Measurements from ENCODE around the gene KLC1.
A peak's percentile ranks its signal among the peaks of the same experiment; 100 is the strongest.

The KLC1 gene

GRCh38 chr14:103703433-103704385 lies 74.7 kb downstream of the KLC1 start:
- no peak for DNase-seq (ENCODE audit: low read depth in 2 of 2)

GRCh38 chr14:103704708-103705107 lies 75.7 kb downstream of the KLC1 start:
- DNase-seq (ENCODE audit: low read depth in 2 of 2), result no peak

- DNase-seq (ENCODE audit: low read depth in 2 of 2), result no peak
Measured at GRCh38 chr14:103705118-103705503, 76.1 kb downstream of the KLC1 start.

GRCh38 chr14:103705504-103706284 lies 76.7 kb downstream of the KLC1 start:
- DNase-seq (ENCODE audit: low read depth in 2 of 2), result no peak

GRCh38 chr14:103706551-103707328 lies 77.7 kb downstream of the KLC1 start:
- no peak for DNase-seq (ENCODE audit: low read depth in 2 of 2)

- DNase-seq (ENCODE audit: low read depth in 2 of 2), result no peak
Measured at GRCh38 chr14:103707329-103708263, 78.6 kb downstream of the KLC1 start.

GRCh38 chr14:103708750-103709187 lies 79.8 kb downstream of the KLC1 start:
- no peak for DNase-seq (ENCODE audit: low read depth in 2 of 2)

- DNase-seq (ENCODE audit: low read depth in 2 of 2), result no peak
Measured at GRCh38 chr14:103709814-103710213, 80.8 kb downstream of the KLC1 start.

GRCh38 chr14:103710771-103711377 lies 81.9 kb downstream of the KLC1 start:
- no peak for DNase-seq (ENCODE audit: low read depth in 2 of 2)

- no peak for DNase-seq (ENCODE audit: low read depth in 2 of 2)
Measured at GRCh38 chr14:103711516-103712431, 82.8 kb downstream of the KLC1 start.

- DNase-seq (ENCODE audit: low read depth in 2 of 2), result no peak
Measured at GRCh38 chr14:103712633-103713247, 83.7 kb downstream of the KLC1 start.

GRCh38 chr14:103713304-103714062 lies 84.5 kb downstream of the KLC1 start:
- no peak for DNase-seq (ENCODE audit: low read depth in 2 of 2)

- DNase-seq (ENCODE audit: low read depth in 2 of 2), result no peak
Measured at GRCh38 chr14:103714063-103714724, 85.2 kb downstream of the KLC1 start.

- DNase-seq (ENCODE audit: low read depth in 2 of 2), result peak; percentile 99 to 100
Measured at GRCh38 chr14:103715052-103716000, 86.3 kb downstream of the KLC1 start, which contains the start of the genes XRCC3 and ZFYVE21. XRCC3 (minus strand) TSS chr14:103715451; CDS start chr14:103711087, 4,364 bp downstream. ZFYVE21 (plus strand) TSS chr14:103715810; CDS start chr14:103715842, 32 bp downstream.

- no peak for DNase-seq (ENCODE audit: low read depth in 2 of 2)
Measured at GRCh38 chr14:103716091-103716801, 87.2 kb downstream of the KLC1 start.

Data from stimulated activated CD4-positive, alpha-beta T cell treated with anti-CD3 and anti-CD28 coated beads, Interleukin-15, amount 100 ng/mL, for 48 hours (primary cell).